Common myeloid progenitor, CD34-positive (primary cell): ENCODE measurements around the gene ERFL.
"Not testable (repeated sequence)": the region's sequence is repeated elsewhere in the genome, so short reads cannot be mapped to it uniquely, and the experiment has no call there.

ENCODE experiments used
- CTCF ChIA-PET: fragments of 350-600 bp; sonication (Branson Sonifier 250); formaldehyde crosslinking; loops from one replicate; lab custom pipeline; 2021; ENCODE audit warnings: antibody characterized with exemption; lab: Charles Lee
- POLR2A ChIA-PET: fragments of 350-600 bp; sonication (Branson Sonifier 250); formaldehyde crosslinking; loops from one replicate; lab custom pipeline; 2021; ENCODE audit warnings: antibody characterized with exemption; lab: Charles Lee
- DNase-seq, 3 donors: peaks; one replicate each; pipeline versions ENCODE4 v3.0.0 to v3.0.0-alpha.2; 2013
- H3K27ac ChIP-seq, 2 experiments: 1 replicate in 1 of 2; 2 replicates in 1 of 2; pipeline ENCODE4 v1.7.0; 2013; ENCODE audit warnings: inconsistent platforms in 2 of 2, low read length in 2 of 2, mild to moderate bottlenecking in 2 of 2, low read depth in 1 of 2, moderate library complexity in 1 of 2; ENCODE audit not compliant: severe bottlenecking in 2 of 2, insufficient read depth in 1 of 2, poor library complexity in 1 of 2
- H3K27me3 ChIP-seq, 5 experiments: replicated peaks in 2 of 5; 1 replicate in 3 of 5; 2 replicates in 2 of 5; pipeline versions ENCODE4 v1.6.1 to v1.7.0; 2013; ENCODE audit warnings: low read length in 4 of 5, mild to moderate bottlenecking in 2 of 5, moderate library complexity in 2 of 5, inconsistent platforms in 1 of 5; ENCODE audit not compliant: insufficient read depth in 5 of 5, control insufficient read depth in 4 of 5
- H3K36me3 ChIP-seq, 4 experiments: 1 replicate in 2 of 4; 2 replicates in 2 of 4; pipeline versions ENCODE4 v1.6.1 to v1.7.0; 2013; ENCODE audit warnings: low read length in 3 of 4, control low read depth in 1 of 4, mild to moderate bottlenecking in 1 of 4; ENCODE audit not compliant: control insufficient read depth in 4 of 4, insufficient read depth in 4 of 4
- H3K4me1 ChIP-seq, 4 experiments: 1 replicate in 3 of 4; 2 replicates in 1 of 4; pipeline versions ENCODE4 v1.6.1 to v1.7.1; 2013; ENCODE audit warnings: low read length in 3 of 4, mild to moderate bottlenecking in 3 of 4, control low read depth in 1 of 4, inconsistent platforms in 1 of 4, moderate library complexity in 1 of 4; ENCODE audit not compliant: control insufficient read depth in 4 of 4, insufficient read depth in 4 of 4; ENCODE audit errors: control extremely low read depth in 1 of 4
- H3K4me3 ChIP-seq, 7 experiments: 1 replicate in 4 of 7; 2 replicates in 3 of 7; pipeline versions ENCODE4 v1.5.1 to v1.7.0; 2013; ENCODE audit warnings: mild to moderate bottlenecking in 7 of 7, low read length in 6 of 7, moderate library complexity in 6 of 7, inconsistent platforms in 2 of 7, low read depth in 2 of 7, control low read depth in 1 of 7; ENCODE audit not compliant: insufficient read depth in 4 of 7, control insufficient read depth in 1 of 7; ENCODE audit errors: extremely low read depth in 1 of 7
- H3K9me3 ChIP-seq, 5 experiments: 1 replicate in 4 of 5; 2 replicates in 1 of 5; pipeline versions ENCODE4 v1.6.1 to v1.7.1; 2013; ENCODE audit warnings: low read length in 4 of 5, mild to moderate bottlenecking in 2 of 5, inconsistent platforms in 1 of 5, low read depth in 1 of 5, moderate library complexity in 1 of 5; ENCODE audit not compliant: control insufficient read depth in 4 of 5, insufficient read depth in 2 of 5; ENCODE audit errors: control extremely low read depth in 1 of 5
- WGBS: methylation state at CpG from one replicate; pipeline ENCODE4 v1.1.5; 2013; ENCODE audit not compliant: insufficient coverage; 5-methylcytosine and 5-hydroxymethylcytosine counted together

The ERFL gene

DNA sequence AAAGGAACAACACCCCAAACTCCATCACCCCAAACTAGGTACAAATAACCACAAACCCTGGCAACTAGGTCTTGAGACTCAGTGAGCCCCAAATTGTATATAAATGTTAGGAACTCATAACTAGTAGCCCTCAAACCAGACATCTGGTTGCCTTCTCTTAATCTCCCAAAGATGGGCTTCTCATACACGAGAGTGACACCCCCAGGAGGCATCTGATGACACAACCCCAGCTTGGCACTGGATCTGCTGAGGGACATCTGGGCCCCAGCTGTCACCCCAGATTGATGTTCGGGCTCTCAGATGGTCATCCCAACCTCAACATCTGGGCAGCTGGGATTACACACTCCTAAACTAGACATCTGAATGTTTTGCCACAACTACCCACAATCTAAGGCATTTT, 16.1 kb upstream of the ERFL start:
- Histone ChIP-seq H3K9me3 (no peaks in the 10 kb centered on the region), H3K27me3 (no peaks in the 10 kb centered on the region), H3K27ac (no peak overlapping the region), H3K4me3 (no peak overlapping the region), H3K4me1 (peaks cover 0 to 19% (median 17%) of the 10 kb centered on the region in 4 experiments), H3K36me3 (no peaks in the 10 kb centered on the region)
- DNase-seq = no peak
- ChIA-PET CTCF (interaction anchor here (0.7 to 1.7 kb wide), 2 partner anchors 71 to 75 kb away, joined by 3 to 7 read pairs; no protein-coding TSS in a partner anchor), POLR2A (no interaction called here)
- WGBS = 74% methylated on average over 2 of the region's 2 CpGs

GRCh38 chr19:41941410-41942202, 13.4 kb upstream of the ERFL start:
- DNase-seq = no peak
- Histone ChIP-seq H3K27me3 (peaks cover 0 to 7% (median 0%) of the 10 kb centered on the region in 5 experiments), H3K4me3 (no peak overlapping the region), H3K4me1 (peaks cover 0 to 31% (median 22%) of the 10 kb centered on the region in 4 experiments), H3K36me3 (no peaks in the 10 kb centered on the region), H3K27ac (no peak overlapping the region), H3K9me3 (no peaks in the 10 kb centered on the region)
- 90% methylated on average over 3 of the region's 9 CpGs for WGBS
- POLR2A ChIA-PET = no interaction called here
- CTCF ChIA-PET = interaction anchor here (0.7 to 2.0 kb wide), 4 partner anchors 9 to 69 kb away, joined by 3 to 9 read pairs (median 6); partner anchors contain the start of gene ERFL

DNA sequence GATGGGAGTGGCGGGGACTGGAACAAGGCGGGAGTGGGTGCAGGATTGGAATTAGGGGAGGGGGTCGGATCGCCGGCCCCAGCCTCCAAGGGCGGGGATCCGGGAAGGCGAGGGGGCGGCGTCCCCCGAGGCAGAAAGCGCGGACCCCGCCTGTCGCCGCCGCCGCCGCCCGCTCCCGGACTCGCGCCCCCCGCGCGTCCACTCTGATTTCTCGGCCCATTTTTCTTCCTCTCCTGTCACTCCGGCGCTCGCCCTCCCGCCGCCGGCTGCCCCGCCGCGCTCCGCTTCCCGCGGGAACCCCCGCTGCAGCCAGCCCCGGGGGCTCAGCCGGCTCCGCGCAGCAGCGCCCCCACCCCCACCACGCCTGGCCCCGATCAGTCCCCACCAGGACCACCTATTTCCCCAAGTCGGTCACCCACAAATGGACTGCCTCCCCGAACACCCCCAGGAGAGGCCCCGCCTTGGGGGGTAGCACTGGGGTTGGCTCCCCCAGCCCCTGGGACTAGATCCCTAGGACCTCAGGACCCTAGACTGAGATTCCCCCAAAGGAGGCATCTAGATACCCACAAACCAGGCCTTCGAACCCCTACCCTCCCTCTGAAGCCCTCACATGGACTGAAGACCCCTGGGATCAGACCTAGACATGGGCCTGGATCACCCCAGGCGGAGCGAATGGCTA, 12.6 kb upstream of the ERFL start:
- Histone ChIP-seq H3K9me3 (no peaks in the 10 kb centered on the region), H3K4me3 (peak overlapping the region; percentile 11 to 81 (median 56)), H3K4me1 (peaks cover 0 to 31% (median 22%) of the 10 kb centered on the region in 4 experiments), H3K27me3 (peaks cover 0 to 14% (median 2%) of the 10 kb centered on the region in 5 experiments), H3K27ac (no peak overlapping the region), H3K36me3 (no peaks in the 10 kb centered on the region)
- ChIA-PET POLR2A (no interaction called here), CTCF (interaction anchor here (0.7 to 2.0 kb wide), 4 partner anchors 10 to 68 kb away, joined by 3 to 9 read pairs (median 6); partner anchors contain the start of gene ERFL)
- no peak for DNase-seq
- 13% methylated on average over 31 of the region's 53 CpGs for WGBS

- Histone ChIP-seq H3K4me3 (peak overlapping the region; percentile 35 to 81 (median 57)), H3K9me3 (no peaks in the 10 kb centered on the region), H3K27me3 (peaks cover 0 to 21% (median 6%) of the 10 kb centered on the region in 5 experiments), H3K27ac (no peak overlapping the region), H3K4me1 (peaks cover 0 to 25% (median 18%) of the 10 kb centered on the region in 4 experiments), H3K36me3 (no peaks in the 10 kb centered on the region)
- under 1% methylated on average over 36 of the region's 83 CpGs for WGBS
- DNase-seq = peak in 2 of 3 donors; percentile 40 to 60
- CTCF ChIA-PET = interaction anchor here (1.7 kb wide), 1 partner anchor 67 kb away, joined by 7 read pairs; no protein-coding TSS in a partner anchor
- POLR2A ChIA-PET = no interaction called here
These were observed 11.8 kb upstream of the ERFL start for GRCh38 chr19:41939861-41940730.

GRCh38 chr19:41939209-41939608, 11.0 kb upstream of the ERFL start:
- H3K36me3 ChIP-seq, H3K27ac ChIP-seq, CTCF ChIA-PET, H3K4me3 ChIP-seq, DNase-seq, H3K9me3 ChIP-seq, POLR2A ChIA-PET: not testable (repeated sequence)
- H3K27me3 ChIP-seq = peaks cover 0 to 24% (median 6%) of the 10 kb centered on the region in 5 experiments
- H3K4me1 ChIP-seq = peaks cover 0 to 32% (median 22%) of the 10 kb centered on the region in 4 experiments

GRCh38 chr19:41937525-41938468, 9.5 kb upstream of the ERFL start:
- ChIA-PET CTCF (interaction anchor here (0.7 to 2.2 kb wide), 8 partner anchors 9 to 72 kb away, joined by 3 to 10 read pairs (median 6); no protein-coding TSS in a partner anchor), POLR2A (interaction anchor here (0.8 kb wide), 1 partner anchor 73 kb away, joined by 3 read pairs; no protein-coding TSS in a partner anchor)
- H3K36me3 ChIP-seq = no peaks in the 10 kb centered on the region
- 55% methylated on average over 22 of the region's 22 CpGs for WGBS
- peak in 2 of 3 donors; percentile 50 to 53 for DNase-seq
- peaks cover 0 to 42% (median 29%) of the 10 kb centered on the region in 4 experiments for H3K4me1 ChIP-seq
- no peak overlapping the region for H3K4me3 ChIP-seq
- peaks cover 0 to 24% (median 6%) of the 10 kb centered on the region in 5 experiments for H3K27me3 ChIP-seq
- no peak overlapping the region for H3K27ac ChIP-seq
- no peaks in the 10 kb centered on the region for H3K9me3 ChIP-seq
